SU-DHL-6 (cell line): ENCODE data around the gene SHOC2.

Experiments
- EZH2phosphoT487 ChIP-seq: fragments of 200-600 bp; sonication (generic), shearing (Covaris generic); conservative IDR thresholded peaks from 2 replicates; pipeline ENCODE4 v1.6.1; 2018; ENCODE audit warnings: mild to moderate bottlenecking, antibody characterized with exemption, low read length, moderate library complexity, mixed read lengths
- TF ChIP-seq, protein P1 (sequence below): fragments of 200-600 bp; sonication (generic); IDR thresholded peaks from one replicate; pipeline ENCODE4 v1.5.1; 2017; ENCODE audit warnings: antibody characterized with exemption, mild to moderate bottlenecking, low read length, moderate library complexity; ENCODE audit not compliant: insufficient read depth, poor library complexity, severe bottlenecking

- TF ChIP-seq, protein P1, sequence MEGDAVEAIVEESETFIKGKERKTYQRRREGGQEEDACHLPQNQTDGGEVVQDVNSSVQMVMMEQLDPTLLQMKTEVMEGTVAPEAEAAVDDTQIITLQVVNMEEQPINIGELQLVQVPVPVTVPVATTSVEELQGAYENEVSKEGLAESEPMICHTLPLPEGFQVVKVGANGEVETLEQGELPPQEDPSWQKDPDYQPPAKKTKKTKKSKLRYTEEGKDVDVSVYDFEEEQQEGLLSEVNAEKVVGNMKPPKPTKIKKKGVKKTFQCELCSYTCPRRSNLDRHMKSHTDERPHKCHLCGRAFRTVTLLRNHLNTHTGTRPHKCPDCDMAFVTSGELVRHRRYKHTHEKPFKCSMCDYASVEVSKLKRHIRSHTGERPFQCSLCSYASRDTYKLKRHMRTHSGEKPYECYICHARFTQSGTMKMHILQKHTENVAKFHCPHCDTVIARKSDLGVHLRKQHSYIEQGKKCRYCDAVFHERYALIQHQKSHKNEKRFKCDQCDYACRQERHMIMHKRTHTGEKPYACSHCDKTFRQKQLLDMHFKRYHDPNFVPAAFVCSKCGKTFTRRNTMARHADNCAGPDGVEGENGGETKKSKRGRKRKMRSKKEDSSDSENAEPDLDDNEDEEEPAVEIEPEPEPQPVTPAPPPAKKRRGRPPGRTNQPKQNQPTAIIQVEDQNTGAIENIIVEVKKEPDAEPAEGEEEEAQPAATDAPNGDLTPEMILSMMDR = no peak
- no peak for TF ChIP-seq EZH2phosphoT487
Observed at GRCh38 chr10:110944792-110945396, 25.5 kb downstream of the SHOC2 start.
